Inferior parietal cortex (tissue), 1 donor: ENCODE results near the gene NUP43.
"Not testable (repeated sequence)": the region's sequence is repeated elsewhere in the genome, so short reads cannot be mapped to it uniquely, and the experiment has no call there.

Experiments
- DNase-seq: peaks from one replicate; pipeline ENCODE4 v3.0.0-alpha.2; 2016; ENCODE audit errors: extremely low spot score

NUP43 gene, protein sequence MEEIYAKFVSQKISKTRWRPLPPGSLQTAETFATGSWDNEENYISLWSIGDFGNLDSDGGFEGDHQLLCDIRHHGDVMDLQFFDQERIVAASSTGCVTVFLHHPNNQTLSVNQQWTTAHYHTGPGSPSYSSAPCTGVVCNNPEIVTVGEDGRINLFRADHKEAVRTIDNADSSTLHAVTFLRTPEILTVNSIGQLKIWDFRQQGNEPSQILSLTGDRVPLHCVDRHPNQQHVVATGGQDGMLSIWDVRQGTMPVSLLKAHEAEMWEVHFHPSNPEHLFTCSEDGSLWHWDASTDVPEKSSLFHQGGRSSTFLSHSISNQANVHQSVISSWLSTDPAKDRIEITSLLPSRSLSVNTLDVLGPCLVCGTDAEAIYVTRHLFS

DNA sequence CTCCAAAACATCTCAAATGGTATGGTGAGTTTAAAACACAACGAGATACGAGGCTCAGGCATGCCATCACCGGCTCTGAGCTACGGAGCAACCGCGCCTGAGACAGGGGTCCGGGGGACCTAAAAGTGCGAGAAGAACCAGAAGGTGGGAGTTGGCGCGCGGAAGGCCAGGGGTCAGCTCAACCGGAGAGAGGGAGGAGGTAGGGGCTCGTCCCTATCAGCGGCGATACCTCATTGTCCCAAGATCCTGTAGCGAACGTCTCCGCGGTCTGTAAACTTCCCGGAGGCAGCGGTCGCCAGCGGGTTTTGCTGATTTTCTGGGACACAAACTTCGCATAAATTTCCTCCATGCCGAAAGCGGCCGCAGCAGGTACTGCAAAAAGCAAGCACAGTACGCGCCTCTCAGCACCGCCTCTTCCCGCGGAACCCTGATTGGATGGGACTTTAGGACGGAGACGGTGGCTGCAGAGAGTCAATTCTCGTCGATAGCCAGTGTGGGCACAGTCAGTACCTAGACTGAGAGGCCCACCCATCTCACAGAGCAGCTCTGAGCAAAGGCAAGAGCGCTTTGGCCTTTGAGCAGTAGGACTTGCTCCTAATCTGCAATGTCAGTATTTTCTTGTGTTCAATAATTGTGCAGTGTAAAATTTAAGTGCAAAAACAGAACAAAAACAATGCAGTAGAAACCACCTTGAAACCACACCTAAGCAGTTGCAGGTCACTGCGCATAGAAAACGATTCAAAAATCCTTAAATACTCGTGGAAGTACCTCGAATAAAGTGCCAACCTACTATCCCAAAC is at the start of gene NUP43:
Gene NUP43, minus strand, starts transcription at position 383 of the 800 bp plus-strand sequence. Its CDS starts 34 bp downstream, at position 349.
- peak; percentile 97 for DNase-seq

DNA sequence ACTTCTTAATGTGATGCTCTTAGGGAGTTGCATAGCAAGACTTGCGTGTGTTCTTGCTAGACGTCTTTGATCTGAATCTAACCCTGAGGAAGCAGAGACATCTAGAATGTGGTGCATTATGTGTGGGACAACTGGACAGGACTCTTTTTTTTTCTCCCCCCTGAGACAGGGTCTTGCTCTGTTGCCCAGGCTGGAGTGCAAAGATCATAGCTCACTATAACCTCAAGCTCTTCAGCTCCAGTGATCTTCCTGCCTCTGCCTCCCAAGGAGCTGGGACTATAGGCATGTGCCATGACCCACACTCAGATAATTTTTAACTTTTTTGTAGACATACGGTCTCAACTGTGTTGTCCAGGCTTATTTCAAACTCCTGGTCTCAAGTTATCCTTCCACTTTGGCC is 37.2 kb upstream of the NUP43 start:
- DNase-seq: no peak

DNA sequence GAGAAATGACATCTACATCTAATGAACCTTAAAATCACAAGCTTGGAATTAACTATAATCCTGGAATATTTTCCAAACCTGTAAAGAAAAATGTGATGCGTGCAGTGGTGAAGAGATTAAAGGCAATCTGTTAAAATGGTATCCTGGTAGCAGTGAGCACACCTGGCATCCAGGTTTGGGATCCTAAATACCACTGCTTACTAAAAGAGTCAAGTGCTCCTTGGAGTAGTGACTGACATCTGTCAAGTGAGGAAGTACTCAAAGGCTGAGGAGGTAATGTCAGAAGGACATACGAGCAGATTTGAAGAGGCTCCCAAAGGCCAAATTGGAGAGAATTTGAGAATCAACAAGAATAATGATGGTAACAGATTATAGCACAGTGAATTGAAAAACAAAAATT is 36.0 kb upstream of the NUP43 start:
- DNase-seq: no peak

DNA sequence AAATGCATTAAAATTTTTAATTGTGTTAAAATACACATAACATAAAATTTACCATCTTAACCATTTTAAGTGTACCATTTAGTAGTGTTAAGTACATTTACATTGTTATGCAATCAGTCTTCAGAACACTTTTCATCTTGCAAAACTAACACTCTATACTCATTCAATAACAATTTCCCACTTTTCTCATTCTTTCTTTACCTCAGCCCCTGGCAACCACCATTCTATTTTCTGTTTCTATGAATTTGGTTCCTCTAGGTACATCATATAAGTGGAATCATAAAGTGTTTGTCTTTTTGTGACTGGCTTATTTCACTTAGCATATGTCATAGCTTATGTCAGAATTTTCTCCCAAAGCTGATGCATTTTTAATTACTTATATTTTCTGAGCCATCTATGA is 35.4 kb upstream of the NUP43 start:
- no peak for DNase-seq

DNA sequence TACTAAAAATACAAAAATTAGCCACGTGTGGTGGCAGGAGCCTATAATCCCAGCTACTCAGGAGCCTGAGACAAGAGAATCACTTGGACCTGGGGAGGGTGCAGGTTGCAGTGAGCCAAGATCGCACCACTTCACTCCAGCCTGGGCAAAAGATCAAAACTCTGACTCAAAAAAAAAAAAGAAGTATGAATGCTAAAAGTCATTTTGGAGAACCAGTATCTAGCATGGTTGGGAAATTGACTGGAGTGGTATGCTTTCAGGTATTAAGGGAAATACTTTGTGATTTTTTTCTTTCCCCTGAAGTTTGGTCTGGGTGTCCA is 33.3 kb upstream of the NUP43 start:
- no peak for DNase-seq

DNA sequence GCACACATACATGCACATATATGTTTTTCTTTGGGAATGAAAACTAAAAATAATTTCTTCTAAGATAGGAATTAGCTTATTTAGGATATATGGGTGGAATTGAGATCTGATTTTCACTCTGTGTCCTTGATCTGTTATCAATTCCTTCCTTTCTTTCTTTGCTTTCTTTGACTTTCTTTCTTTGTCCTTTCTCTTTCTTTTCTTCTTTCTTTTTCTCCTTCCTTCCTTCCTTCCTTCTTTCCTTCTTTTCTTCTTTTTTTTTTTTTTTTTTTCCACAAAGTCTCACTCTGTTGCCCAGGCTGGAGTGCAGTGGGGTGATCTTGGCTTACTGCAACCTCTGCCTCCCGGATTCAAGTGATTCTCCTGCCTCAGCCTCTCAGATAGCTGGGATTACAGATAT is 31.3 kb upstream of the NUP43 start:
- DNase-seq: no peak

DNA sequence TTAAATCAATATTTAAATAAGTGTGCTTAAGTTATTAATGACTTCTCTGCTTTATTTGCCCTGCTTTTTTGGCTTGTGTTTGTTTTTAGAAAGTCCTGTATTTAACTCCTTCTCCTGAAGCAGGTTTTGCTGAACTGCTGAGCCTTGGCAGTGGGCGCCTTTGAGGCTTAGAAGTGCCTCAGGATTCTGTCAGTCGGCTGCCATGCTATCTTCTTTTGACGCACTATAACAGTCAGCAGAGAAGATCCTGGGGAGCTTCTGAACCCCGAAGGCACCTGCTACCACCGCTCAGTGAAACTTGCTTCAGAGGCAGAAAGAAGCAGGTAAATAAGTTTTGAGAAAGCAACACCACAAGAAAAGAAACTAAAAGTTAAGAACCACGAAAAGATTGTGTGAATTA is 25.6 kb upstream of the NUP43 start:
- DNase-seq: no peak

DNA sequence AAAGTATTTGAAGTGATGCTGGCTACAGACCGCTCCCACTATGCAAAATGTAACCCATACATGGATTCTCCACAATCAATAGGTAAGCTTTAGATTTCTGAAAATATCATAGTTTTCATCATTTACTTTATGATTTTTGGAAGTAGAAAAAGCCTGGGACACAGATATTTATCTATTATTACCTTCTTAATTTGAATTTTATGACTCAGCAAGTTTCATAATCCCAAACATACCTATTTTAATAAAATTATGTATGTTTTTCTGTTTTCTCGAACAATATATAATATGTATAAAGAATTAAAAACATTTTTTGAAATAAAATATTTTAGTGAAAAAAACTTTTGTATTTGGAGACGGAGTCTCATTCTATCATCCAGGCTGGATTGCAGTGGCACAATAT is 24.9 kb upstream of the NUP43 start:
- DNase-seq: no peak

DNA sequence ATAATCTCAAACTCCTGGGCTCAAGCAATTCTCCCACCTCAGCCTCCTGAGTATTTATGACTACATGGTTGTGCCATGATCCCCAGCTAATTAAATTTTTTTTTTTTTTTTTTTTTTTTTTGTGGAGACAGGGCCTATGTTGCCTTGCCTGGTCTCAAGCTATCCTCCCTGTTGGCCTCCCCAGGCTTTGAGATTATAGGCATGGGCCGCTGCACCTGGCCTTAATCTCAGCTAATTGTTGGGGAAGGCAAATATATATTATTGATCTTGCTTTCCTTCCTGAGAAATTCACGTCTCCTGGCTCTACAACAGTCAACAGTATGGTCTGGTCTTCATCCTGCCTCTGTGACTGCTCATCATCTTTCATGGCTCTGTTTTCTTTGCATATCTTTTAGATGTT is 23.3 kb upstream of the NUP43 start:
- no peak for DNase-seq

DNA sequence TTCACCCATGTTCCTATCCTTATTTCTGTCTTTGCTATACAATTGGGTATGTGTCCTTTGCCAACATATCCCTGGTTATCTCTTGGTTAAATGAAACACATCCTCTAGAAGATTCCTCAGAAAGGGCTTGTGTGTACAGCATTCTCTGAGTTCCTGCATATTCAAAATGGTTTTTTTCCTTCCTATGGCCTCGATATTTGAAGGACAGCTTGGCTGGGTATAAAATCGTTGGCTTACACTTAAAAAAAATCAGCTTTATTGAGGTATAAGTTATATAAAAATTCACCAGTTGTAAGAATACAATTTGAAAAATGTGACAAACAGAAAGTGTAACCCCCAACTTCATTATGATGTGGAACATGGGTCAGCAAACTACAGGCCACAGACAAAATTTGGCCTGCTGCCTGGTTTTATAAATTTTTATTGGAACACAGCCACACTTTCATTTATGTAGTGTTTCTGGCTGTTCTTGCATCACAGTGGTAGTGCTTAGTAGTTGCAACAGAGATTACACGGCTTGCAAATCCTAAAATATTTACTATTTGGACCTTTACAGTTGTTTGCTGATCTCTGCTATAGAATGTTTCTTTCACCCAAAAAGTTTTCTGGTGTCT is 19.9 kb upstream of the NUP43 start:
- DNase-seq: no peak

DNA sequence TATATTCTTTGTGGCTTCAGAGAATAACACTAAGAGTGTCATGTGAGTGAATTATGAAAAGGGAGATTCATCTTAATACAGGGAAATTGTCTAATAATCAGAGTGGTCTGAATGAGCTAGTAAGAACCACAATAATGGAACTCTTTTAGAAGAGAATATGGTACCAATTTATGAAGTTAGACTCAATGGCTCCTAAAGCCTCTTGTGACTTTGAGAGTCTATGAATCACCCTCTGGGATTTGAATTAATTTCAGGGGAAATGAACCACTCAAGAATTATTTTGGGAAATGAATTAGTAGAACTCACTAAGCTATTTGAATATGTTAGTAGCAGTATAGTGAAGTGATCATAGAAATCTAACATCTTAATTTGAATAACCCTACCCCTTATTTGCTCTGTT is 17.5 kb upstream of the NUP43 start:
- DNase-seq: no peak

DNA sequence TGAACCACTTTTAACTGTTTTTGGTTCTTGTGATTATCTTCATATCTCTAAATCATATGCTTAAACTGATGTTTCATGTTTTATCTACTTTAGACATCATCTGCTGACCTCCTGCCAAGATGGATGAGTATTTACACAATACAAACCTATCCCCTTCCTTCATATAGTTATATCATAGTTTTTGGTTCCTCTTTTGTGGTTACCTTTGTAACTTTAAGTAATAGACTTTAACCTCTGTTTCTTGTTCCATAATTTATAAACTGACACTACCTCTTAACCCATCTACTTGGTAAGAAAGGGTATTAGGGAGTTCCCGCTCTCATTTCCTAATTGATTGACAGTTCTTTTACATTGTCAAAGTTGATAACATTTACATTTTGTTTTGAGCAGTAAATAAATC is 15.1 kb upstream of the NUP43 start:
- no peak for DNase-seq

DNA sequence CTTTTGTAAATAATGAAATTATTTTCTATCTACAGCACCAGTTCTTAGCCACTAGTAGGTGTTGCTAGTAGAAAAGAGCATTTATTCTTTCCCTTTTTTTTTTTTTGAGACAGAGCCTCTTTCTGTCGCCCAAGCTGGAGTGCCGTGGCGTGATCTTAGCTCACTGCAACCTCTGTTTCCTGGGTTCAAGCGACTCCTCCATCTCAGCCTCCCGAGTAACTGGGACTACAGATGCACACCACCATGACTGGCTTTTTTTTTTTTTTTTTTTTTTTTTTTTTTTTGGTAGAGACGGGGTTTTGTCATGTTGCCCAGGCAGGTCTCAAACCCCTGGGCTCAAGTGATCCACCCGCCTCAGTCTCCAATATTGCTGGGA is 9.9 kb upstream of the NUP43 start:
- DNase-seq: no peak

DNA sequence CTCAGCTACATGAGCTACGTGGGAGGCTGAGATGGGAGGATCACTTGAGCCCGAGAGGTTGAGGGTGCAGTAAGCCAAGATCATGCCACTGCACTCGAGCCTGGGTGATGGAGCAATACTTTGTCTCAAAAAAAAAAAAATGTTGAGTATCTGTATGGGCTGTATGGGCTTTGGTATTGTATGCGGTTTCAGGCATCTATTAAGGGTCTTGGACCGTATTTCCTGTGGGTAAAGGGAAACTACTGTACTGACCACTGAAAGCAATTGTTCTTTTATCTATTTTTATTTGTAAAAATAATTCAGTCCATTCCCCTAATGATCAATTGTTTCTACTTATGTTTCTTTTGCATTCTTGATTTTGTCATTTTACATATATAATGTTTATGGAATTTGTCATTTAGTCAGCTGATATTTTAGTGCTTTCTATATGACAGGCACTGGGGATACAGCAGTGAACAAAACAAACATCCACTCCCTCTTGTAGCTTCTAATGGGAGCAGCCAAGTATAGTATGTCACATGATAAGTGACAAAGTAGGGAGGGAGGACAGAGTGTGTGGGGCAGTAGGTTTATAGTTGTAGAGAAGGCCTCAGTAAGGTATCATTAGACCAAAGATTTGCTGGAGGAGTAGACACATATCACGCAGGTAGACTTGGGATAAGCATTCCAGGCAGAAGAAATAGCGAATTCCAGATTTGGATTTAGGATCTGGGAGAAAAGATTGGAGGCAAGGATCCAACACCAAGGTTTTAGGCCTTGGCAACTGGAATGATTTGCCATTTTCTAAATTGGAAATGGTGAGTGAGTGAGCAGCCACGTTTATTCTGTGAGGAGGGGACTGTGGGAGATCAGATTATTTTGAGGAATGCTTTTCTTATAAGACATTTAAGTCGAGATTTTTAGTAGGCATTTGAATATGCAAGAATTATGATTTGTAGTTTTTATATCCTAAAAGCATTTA is 9.3 kb upstream of the NUP43 start:
- peak; percentile 45 for DNase-seq

DNA sequence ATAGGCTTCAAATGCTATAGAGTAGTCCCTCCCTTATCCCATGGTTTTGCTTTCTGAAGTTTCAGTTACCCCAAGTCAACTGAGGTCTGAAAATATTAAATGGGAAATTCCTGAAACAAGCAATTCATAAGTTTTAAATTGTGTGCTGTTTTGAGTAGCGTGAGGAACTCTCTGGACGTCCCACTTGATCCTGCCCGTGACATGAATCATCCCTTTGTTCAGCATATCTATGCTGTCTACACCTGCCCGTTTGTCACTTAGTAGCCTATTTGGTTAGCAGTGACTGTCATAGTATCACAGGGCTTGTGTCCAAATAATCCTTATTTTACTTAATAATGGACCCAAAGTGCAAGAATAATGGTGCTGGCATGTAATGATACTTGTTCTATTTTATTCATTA is 8.2 kb upstream of the NUP43 start:
- no peak for DNase-seq

DNA sequence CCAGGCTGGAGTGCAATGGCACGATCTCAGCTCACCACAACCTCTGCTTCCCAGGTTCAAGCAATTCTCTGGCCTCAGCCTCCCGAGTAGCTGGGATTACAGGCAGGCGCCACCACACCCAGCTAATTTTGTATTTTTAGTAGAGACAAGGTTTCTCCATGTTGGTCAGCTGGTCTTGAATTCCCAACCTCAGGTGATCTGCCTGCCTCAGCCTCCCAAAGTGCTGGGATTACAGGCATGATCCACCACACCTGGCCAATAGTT is 7.0 kb upstream of the NUP43 start:
- not testable (repeated sequence) for DNase-seq

DNA sequence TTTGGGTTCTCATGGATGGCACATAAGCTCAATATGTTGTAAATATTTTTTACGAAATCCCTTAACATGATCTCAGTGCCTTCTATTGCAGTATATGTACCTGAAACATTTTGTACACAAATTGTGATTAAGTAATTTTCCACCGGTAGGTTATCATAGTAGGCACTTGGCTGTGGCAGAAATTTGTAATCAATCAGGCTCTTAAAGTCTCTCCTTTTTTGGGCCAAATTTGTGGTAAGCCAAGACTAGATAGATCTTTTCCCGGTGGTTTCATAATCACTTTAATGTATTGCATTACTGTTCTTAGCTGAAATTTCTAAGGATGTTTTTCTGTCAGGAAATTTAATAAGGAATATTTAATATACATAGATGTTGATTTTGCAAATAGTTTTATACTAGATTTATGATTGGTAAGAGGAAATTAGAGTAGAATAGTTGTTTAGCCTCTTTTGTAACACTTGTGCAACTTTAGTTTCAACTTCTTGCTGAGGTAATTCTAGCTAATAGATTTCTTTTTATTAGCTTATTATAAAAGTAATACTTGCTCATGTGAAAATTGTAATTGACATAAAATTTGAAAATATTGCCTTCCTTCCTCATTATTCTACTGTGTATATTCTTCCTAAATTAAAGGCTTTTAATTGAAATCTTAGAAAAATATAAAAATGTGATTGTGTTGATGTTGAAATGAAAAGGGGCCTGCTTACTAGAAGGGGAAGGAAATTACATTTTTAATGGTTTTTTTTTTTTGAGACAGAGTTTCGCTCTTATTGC is 6.5 kb upstream of the NUP43 start:
- DNase-seq: no peak

DNA sequence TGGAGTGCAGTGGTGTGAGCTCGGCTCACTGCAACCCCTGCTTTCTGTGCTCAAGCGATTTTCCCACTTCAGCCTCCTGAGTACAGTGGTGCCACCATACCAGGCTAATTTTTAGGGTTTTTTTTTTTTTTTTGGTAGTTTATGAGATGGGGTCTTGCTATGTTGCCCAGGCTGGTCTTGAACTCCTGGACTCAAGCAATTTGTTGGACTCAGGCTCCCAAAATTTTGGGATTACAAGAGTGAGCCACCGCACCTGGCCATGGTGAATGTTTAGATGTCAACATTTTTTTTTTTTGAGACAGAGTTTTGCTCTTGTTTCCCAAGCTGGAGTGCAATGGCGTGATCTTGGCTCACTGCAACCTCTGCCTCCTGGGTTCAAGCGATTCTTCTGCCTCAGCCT is 5.6 kb upstream of the NUP43 start:
- DNase-seq: not testable (repeated sequence)

DNA sequence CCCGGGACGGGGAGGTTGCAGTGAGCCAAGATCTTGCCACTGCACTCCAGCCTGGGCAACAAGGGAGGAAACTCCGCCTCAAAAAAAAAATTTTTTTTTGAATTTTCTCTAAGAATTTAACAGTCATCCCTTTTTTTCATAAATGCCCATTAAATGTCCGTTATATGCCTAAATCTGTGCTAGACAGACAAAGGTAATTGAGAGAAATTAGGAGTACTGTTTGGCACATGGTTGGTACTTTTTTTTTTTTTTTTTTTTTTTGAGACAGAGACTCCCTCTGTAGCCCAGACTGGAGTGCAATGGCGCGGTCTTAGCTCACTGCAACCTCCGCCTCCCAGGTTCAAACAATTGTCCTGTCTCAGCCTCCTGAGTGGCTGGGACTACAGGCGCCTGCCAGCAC is 4.9 kb upstream of the NUP43 start:
- DNase-seq: no peak

DNA sequence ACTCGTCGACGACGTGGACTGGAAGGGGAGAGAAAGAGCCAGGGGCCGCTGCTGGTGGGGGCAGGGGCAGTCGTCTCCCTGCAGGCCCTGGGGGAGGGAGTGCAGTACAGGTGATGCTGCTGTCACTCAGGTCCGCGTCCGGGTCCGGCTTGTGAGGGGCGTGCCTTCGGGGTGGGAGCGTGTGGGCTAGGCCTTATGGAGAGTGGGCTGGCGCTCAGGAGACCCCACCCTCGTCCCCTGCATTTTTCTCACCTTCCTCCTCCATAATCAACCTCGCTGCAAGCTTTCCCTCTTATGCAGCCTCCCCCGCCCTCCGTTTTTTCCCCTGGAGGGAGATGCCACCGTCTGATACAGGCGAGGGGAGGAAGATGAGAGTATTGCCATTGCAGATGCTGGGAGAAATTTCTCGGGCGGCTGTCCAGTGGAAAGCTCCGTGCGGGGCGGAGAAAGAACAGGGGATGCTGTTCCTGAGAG is 3.8 kb upstream of the NUP43 start:
- DNase-seq: peak; percentile 39

DNA sequence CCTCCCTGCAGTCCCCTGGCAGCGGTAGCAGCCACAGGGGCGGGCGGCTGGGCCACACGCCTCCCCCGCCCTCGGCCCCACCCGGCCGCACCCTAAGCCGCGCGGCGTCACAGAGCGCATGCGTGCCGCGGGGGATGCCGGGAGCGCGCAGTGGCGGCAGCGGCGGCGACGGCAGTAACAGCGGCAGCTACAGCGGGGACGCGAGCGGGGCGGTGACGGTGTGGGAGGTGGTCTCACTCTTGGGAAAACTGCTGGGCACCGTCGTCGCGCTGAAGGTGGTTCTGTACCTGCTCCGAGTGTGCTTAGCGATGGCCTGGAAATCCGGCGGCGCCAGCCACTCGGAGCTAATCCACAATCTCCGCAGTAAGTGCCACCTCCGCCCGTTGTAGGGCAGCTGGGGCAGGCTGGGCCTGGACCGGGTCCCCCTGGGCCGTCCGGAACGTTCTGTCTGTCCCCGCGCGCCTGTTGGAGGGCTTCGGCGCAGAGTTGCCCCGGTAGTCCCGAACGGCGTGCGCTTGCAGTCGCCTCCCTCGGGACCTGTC is 3.3 kb upstream of the NUP43 start, which contains the start of gene PCMT1:
Gene PCMT1, plus strand, starts transcription at position 148 of the 542 bp plus-strand sequence. Its CDS starts 161 bp downstream, at position 309.
- peak; percentile 93 for DNase-seq
